HEK293T (cell line): ENCODE data around the gene EHBP1L1.

ENCODE experiments used
- CTBP1 ChIP-seq: fragments of 450-650 bp; IDR thresholded peaks from 2 replicates; pipeline ENCODE4 v1.6.1; 2016; ENCODE audit warnings: borderline replicate concordance
- ELF4 ChIP-seq: fragments of 450-650 bp; IDR thresholded peaks from 2 replicates; pipeline ENCODE4 v1.6.1; 2017; ENCODE audit warnings: antibody characterized with exemption
- FOXK2 ChIP-seq: fragments of 450-650 bp; IDR thresholded peaks from 2 replicates; pipeline ENCODE4 v1.6.1; 2016; ENCODE audit warnings: mild to moderate bottlenecking
- FOXM1 ChIP-seq: fragments of 450-650 bp; IDR thresholded peaks from 2 replicates; pipeline ENCODE4 v1.6.1; 2017; ENCODE audit warnings: mild to moderate bottlenecking, borderline replicate concordance
- L3MBTL2 ChIP-seq: fragments of 450-650 bp; conservative IDR thresholded peaks from 2 replicates; pipeline ENCODE4 v1.6.1; 2016; ENCODE audit warnings: mild to moderate bottlenecking
- LEF1 ChIP-seq: fragments of 450-650 bp; IDR thresholded peaks from 2 replicates; pipeline ENCODE4 v1.6.1; 2017; ENCODE audit warnings: mild to moderate bottlenecking, borderline replicate concordance
- NFRKB ChIP-seq: fragments of 450-650 bp; IDR thresholded peaks from 2 replicates; pipeline ENCODE4 v1.6.1; 2016; ENCODE audit warnings: mild to moderate bottlenecking, moderate library complexity
- SP1 ChIP-seq: fragments of 450-650 bp; IDR thresholded peaks from 2 replicates; pipeline ENCODE4 v1.6.1; 2017
- SUZ12 ChIP-seq: fragments of 450-650 bp; IDR thresholded peaks from 2 replicates; pipeline ENCODE4 v1.6.1; 2016; ENCODE audit warnings: mild to moderate bottlenecking
- ZNF384 ChIP-seq: fragments of 450-650 bp; IDR thresholded peaks from 2 replicates; pipeline ENCODE4 v1.6.1; 2016

GRCh38 chr11:65538232-65538914, 37.5 kb upstream of the EHBP1L1 start:
- TF ChIP-seq SUZ12 (no peak), NFRKB (no peak), FOXK2 (no peak), ZNF384 (no peak), L3MBTL2 (no peak), LEF1 (no peak), FOXM1 (no peak), SP1 (no peak), CTBP1 (no peak), ELF4 (no peak)
